Fibroblast of the aortic adventitia (primary cell): ENCODE data around the gene RBMS2. TPM values are rescaled to one million over a fixed set of nuclear protein-coding genes. Genes with fewer than 3 reads are reported as not detected.

Experiments used
- DNase-seq: peaks from one replicate; pipeline ENCODE4 v3.0.0-alpha.2; 2010; ENCODE audit warnings: low read depth
- H3K4me3 ChIP-seq: 2 replicates; pipeline ENCODE4 v1.5.1; 2011; ENCODE audit warnings: low read depth, mild to moderate bottlenecking, control low read depth, low read length, moderate library complexity
- CTCF ChIP-seq: IDR thresholded peaks from 2 replicates; pipeline ENCODE4 v1.5.1; 2011; ENCODE audit warnings: mild to moderate bottlenecking, low read length, control low read depth, inconsistent platforms; ENCODE audit not compliant: insufficient read depth
- total RNA-seq: library from RNA; depleted of rRNA; stranded (reverse); fragments of >200 nt; gene quantifications from 2 replicates; pipeline ENCODE4 v1.2.3, GENCODE V29; 2012; ENCODE audit warnings: low replicate concordance

Gene RBMS2
- total RNA-seq, 1 donor = 19.2 TPM

- no peak for TF ChIP-seq CTCF
- peak overlapping the region; percentile 92 for H3K4me3 ChIP-seq
- peak; percentile 25 for DNase-seq
These were observed 110.4 kb downstream of the RBMS2 start for GRCh38 chr12:56631790-56632700.

GRCh38 chr12:56632701-56633467, 111.3 kb downstream of the RBMS2 start:
- peak overlapping the region; percentile 92 for H3K4me3 ChIP-seq
- DNase-seq = no peak

GRCh38 chr12:56633468-56634241, 112.0 kb downstream of the RBMS2 start:
- no peak for TF ChIP-seq CTCF
- H3K4me3 ChIP-seq = peak overlapping the region; percentile 92
- DNase-seq = no peak

More at GRCh38 chr12:56632701-56633467, 111.3 kb downstream of the RBMS2 start:
- no peak for TF ChIP-seq CTCF

GRCh38 chr12:56634242-56634836, 112.7 kb downstream of the RBMS2 start:
- TF ChIP-seq CTCF = no peak
- DNase-seq = no peak
- H3K4me3 ChIP-seq = peak overlapping the region; percentile 92

GRCh38 chr12:56634837-56635791, 113.5 kb downstream of the RBMS2 start:
- TF ChIP-seq CTCF = peak; percentile 65
- peak; percentile 78 for DNase-seq
- peak overlapping the region; percentile 92 for H3K4me3 ChIP-seq
